Fibroblast of peridontal ligament (primary cell): ENCODE data around the gene SLC4A8.
A peak's percentile ranks its signal among the peaks of the same experiment; 100 is the strongest.
"Not testable (repeated sequence)": the region's sequence is repeated elsewhere in the genome, so short reads cannot be mapped to it uniquely, and the experiment has no call there.

Experiments used
- DNase-seq: peaks from one replicate; pipeline ENCODE4 v3.0.0-alpha.2; 2010; ENCODE audit errors: extremely low read depth

The SLC4A8 gene

DNA sequence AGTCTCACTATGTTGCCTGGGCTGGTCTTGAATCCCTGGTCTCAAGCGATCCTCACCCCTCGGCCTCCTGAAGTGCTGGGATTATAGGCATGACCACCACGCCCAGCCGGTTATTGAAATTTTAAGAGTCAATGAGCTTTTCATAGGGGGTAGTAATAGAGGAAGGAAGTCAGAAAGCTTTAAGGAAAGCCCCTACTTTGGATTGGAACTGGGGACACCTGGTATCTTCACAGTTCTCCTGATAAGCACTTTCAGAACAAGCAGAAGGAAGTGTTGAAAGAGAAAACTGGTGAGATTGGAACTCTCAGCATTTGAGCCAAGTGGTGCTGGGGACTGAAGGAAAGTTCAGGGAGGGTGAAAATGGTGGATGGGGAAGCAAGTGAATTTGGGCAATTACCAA is 5.1 kb downstream of the SLC4A8 start:
- DNase-seq = no peak

DNA sequence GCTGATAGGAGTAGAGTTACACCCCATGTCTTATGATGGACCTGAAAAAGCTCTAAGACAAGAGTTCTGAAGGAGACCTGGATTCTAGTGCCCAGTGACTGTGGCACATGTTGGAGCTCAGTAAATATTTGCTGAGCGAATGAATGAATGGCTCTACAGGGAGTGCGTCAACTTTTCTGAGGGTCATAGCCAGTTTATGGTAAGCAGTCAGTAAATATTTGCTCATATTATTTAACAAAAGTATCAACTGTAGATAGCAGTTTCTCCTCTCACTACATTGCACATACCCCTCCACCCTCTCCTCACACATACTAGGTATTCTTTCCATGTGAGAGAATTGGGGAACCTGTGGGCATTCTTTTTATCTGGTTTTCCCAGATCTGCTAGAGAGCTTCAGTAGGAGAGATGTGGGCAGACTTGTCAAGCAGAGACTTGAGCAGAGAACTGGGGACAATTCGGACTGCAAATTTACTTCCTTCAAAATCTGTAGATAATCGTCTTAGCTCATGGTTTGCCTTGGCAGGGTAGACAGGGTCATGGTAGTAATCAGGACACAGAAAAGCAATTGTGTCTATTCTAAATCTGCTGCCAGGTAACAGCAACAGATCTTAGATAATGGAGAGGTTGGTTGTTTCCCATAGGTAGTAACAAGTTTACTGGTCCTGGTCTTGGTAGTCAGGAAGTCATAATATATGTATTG is 5.7 kb downstream of the SLC4A8 start:
- DNase-seq = no peak

DNA sequence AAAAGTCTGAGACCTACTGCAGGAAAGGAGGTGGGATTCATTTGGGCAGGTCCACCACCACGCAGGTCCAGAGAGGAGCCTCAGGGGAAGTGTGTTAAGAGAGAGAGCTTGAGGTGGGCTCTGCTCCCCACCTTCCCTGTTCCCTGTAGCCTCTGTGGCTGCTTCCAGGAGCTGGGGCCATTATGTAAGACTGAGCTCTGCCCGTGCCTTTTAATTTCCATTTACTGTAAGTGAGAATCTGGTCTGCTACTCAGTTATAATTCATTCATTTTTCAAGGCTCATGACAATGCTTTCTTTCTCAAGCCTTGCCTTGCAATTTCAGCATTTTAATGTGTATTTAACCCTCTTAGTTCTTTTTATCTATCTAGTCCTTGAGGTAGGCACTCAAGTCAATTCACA is 8.3 kb downstream of the SLC4A8 start:
- no peak for DNase-seq

DNA sequence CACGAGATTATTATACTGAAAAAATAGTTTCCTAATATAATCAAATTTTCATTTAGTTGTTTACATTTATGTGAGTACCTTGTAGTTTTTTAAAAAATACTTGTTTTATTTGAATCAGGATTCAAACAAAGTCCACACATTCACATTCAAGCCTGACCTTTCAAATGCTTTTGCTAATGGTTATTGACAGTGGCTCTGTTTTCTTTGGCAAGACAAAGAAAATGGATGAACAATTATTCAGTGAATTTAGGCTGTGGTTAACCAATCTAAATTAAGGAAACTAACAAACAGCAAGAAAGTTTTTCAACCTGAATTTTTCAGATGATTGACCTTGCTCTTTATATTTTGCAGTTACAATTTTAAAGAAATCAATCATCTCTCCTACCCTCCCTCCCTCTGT is 9.7 kb downstream of the SLC4A8 start:
- peak; percentile 21 for DNase-seq

DNA sequence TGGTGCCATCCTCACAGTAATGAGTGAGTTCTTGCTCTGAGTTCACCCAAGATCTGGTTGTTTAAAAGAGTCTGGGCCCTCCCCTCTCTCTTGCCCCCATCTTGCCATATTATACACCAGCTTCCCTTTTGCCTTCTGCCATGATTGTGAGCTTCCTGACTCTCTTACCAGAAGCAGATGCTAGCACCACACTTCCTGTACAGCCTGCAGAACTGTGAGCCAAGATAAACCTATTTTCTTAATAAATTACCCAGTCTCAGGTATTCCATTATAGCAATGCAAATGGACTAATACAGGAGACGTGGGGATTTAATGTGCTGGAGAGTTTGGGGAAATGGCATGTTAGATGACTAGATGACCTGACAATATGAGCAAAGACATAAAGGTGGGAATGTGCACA is 12.8 kb downstream of the SLC4A8 start:
- no peak for DNase-seq

DNA sequence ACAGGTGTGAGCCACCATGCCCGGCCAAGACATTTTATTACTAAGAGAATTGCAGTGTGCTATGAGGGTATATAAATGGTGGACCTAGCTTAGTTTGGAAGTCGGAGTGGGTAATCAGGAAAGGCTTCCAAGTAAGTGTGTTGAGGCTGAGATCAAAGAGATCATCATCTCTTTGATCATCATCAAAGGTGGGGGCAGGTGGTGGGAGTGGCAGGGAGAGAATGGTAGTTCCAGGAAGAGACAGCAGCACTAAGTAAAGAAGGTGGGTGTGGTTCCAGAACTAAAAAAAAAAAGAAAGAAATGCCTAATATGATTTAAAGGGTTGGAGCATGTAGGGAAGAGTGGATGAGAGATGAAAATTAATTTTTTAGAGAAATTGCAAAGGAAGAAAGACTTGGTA is 14.7 kb downstream of the SLC4A8 start:
- no peak for DNase-seq

DNA sequence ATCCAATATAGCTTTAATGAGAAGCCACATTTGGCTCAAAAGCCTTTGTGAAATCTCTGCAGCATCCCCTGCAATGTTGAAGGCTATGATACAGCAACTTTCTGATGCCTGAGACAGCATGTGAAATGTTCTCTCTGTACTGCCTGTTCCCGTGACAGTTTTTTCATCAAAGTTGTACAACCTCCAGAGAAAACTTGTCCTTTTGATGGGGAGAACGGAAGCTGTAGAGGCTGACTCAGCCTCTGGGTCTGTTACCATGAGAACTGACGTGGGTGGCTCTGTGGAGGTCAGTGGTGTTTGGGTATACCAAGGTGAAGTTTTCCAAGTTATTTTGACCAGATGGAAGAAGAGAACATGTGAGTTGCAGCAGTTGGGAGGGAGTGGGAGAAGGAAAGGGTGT is 17.0 kb downstream of the SLC4A8 start:
- peak; percentile 62 for DNase-seq

DNA sequence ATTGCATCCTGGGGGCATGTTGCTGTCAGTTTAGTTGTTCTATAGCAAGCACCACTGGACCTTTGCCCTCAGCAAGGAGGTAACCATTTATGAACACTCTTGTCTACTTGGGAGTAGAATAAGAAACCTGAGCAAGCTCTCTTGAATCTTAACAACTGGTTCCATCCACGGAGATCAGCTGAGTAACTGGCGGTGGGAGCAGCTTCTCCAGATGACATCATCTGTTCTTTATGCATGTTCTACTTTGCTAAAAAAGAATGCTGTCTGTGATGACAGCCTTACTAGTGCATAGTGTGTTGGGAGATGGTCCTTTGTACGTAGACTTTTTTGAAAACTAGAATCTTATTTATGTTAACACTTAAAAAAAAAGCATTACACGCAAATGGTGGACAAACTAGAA is 17.7 kb downstream of the SLC4A8 start:
- peak; percentile 49 for DNase-seq

DNA sequence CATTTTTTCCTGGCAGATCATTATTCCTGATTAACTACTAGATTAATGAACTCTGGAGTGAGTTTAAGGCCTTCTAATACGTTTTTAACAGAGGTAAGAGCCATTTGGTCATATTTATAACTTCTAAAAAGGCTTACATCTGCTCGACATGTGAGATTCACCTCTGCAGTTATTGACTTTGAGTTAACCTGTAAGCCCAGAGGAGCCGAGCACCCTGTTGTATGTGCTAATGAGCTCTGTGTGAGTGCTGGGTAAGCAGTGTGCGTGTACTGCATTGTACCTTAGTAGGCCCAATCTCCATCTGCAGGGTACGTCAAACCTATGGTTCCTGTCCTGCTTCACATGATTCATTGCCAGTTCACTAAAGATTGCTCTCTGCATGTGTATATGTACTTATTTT is 18.9 kb downstream of the SLC4A8 start:
- no peak for DNase-seq

DNA sequence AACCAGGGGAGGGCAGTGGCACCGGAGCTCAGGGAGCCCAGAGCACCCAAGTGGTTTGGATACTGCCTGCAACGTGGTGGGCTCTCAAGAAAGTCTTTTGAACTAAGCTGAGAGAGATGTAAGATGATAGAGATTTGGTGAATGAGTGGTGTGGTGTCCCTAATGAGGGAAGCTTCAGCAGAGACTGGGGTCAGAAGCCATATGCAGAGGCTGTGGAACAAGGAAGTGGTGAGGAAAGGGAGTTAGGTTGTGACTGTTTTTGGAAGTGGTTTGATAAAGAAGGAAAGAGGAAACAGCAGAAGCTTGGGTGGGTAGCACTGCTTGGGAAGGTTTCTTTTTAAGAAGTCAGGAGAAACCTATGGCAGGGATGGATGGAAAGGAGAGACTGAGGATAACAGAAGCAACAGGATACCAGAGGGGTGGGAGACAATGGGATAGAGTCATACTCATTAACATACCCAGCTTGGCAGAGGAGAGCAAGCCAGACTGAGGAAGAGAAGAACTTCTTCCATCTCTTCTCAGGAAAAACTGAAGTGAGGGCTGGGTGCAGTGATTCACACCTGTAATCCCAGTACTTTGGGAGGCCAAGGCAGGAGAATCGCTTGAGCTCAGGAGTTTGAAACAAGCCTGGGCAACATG is 24.1 kb downstream of the SLC4A8 start:
- no peak for DNase-seq

DNA sequence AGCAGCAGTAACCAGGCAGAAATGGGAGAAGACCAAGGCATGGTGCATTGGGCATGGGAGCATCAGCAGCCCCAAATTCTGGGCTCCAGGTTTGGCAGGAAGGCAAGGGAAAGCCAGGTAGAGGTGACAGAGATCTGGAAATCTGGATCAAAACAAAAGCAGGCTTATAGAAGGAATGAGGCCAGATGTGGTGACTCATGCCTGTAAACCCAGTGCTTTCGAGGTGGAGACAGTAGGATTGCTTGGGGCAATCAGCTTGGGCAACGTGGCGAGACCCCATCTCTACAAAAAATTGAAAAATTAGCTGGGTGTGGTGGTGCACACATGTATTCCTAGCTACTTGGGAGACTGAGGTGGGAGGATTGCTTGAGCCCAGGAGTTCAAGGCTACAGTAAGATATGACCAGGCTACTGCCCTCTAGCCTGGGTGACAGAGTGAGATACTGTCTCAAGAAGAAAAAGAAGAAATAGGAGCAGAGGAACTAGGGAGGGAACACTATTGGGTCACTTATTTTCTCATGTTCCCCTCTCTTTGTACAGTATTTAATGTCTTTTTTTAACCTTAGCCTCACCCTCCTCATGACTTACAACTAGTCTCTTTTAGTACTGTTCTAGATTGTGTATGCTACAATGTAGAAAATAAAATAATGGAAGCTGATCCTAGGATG is 25.1 kb downstream of the SLC4A8 start:
- peak; percentile 8 for DNase-seq

DNA sequence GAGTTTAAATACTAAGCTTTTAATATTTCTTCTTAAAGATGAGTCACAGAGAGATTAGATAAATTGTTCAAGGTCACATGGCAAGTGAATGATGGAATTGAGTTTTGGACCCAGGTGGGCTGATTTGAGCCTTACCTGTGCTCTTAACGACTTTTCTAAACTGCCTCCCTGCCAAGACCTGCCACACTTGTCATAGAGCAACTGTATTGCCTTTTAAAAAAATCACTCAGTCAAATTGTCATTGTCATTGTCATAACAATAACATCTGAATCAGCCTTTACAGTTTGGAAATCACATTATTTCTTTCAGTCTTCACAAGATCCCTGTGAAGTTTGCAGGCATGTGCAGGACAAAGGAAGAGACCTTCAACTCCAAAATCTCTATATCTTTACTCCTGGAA is 25.7 kb downstream of the SLC4A8 start:
- no peak for DNase-seq

DNA sequence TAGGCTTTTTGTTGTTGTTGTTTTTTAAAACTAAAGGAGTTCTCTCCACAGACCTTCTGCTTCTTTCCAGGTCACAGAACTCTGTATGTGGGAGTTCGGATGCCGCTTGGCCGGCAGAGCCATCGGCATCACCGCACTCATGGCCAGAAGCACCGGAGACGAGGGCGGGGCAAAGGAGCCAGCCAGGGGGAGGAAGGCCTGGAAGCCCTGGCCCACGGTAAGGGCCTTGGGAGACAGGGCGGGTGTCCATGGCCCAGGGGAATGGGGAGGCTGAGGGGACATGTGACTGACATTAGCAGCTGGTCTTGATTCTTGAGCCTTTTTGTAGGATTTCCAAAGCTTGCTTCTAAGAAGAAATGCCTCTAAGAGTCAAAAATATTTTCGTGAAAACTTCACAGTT is 26.2 kb downstream of the SLC4A8 start:
- no peak for DNase-seq

DNA sequence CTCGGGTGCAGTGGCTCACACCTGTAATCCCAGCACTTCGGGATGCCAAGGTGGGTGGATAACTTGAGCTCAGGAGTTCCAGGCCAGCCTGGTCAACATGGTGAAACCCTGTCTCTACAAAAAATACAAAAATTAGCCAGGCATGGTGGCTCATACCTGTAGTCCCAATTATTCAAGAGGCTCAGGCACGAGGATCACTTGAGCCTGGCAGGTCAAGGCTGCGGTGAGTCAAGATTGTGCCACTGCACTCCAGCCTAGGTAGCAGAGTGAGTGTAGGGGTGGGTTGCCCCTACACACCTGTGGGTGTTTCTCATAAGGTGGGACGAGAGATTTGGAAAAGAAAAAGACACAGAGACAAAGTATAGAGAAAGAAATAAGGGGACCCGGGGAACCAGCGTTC is 29.4 kb downstream of the SLC4A8 start:
- DNase-seq = not testable (repeated sequence)

DNA sequence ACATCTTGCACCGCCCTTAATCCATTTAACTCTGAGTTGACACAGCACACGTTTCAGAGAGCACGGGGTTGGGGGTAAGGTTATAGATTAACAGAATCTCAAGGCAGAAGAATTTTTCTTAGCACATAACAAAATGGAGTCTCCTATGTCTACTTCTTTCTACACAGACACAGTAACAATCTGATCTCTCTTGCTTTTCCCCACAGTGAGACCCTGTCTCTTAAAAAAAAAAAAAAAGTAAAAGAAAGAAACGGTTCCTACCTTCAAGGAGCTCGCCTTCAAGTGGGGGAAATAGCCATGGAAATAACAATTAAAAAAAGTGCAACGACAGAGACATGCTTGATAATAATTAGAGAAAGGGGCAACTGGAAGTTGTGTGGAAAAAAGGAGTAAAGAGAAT is 30.4 kb downstream of the SLC4A8 start:
- DNase-seq = not testable (repeated sequence)

DNA sequence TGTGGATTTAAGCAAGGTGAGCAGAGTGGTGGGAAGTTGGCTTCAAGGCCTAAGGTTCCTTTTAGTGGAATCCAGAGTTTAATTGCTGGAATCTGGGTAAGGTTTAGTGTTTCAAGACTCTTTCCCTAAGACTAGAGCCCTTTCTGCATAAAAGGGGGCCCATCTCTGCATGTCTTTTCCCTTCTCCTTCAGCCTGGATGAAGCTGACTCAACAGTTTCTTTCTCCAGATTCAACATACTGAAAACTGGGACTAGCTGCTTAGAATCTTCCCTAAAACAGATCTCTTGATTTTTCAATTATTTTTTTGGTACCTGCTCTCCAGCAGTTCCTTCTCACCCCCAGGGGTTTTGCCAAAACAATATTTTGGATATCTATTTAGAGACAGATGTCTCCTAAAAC is 34.0 kb downstream of the SLC4A8 start:
- DNase-seq = no peak

DNA sequence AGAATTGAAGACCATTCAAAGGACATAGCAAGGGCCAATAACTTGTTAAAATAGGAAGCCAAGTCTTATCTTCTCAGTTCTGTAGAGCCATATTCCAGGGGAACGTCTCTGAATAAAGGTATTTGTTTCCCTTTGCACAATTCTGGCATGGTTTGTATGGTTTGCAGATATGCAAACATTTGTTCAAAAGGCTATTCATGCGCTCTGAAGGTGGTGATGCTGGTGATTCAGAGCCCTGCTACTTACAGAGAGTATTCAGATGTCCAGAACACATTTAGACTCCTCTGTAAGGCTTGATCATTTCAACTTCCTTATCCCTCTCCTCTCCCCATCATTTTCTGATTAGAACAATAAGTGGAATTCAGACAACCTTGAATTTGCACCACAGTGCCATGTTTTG is 35.9 kb downstream of the SLC4A8 start:
- no peak for DNase-seq

DNA sequence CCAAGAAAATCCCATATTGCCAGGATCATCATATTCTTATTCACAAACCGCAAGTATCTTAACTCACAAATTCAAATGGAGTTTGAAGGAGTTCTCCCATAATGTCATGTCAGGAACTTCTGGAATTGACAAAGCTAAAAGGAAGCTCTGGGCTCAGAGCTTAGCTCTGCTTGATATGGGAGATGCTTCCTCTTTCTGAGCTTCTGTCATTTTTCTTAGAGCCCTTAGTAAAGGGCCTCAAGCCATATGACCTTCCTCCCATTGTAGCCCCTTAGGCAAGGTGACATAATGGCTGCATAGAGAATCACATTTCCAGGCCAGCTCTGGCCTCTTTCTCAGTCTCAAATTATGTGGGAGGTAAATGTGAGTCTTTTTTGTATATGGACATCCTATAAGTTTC is 40.9 kb downstream of the SLC4A8 start:
- no peak for DNase-seq

DNA sequence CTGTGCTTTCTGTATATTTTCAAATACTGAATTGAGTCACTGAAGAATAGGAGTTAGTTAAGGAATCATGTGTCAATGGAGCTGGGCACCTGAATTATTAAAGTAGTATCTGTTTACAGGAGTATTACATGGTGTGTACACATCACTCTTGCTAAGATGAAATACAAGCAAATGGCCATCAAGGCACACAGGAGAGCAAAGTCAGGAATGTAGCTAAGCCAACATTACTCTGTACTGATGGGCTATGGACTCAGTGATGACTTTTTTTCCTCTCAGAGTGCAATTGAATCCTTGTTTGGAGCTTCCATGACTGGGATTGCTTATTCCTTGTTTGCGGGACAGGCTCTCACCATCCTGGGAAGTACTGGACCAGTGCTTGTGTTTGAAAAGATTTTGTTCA is 45.5 kb downstream of the SLC4A8 start:
- DNase-seq = no peak

DNA sequence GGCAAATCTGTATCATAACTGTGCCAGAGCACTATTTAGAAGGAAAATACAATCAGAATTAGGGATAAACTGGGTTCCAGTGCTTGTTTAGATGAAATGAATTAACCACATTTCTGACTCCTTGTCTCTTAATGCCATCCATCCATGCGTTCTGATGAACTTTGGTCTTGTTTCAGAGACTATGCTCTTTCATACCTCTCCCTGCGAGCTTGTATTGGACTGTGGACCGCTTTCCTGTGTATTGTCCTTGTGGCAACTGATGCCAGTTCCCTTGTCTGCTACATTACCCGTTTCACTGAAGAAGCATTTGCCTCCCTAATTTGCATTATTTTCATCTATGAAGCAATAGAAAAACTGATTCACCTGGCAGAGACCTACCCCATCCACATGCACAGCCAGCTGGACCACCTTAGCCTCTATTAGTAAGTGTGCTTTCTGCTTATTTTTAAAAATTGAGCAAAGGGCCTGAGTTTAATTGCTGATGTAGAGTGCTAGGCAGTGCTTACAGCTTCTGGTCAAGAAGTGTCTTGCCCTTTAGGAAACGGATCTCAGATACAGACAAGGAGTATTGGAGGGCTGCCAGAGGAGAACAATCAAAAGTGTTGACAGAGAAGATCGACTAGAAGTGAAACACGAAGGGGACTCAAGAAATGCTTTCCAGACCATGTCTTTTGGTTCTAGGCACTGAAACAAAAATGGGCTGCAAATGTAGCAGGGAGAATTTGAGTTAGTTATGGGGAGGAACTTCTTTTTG is 46.7 kb downstream of the SLC4A8 start:
- DNase-seq = no peak

DNA sequence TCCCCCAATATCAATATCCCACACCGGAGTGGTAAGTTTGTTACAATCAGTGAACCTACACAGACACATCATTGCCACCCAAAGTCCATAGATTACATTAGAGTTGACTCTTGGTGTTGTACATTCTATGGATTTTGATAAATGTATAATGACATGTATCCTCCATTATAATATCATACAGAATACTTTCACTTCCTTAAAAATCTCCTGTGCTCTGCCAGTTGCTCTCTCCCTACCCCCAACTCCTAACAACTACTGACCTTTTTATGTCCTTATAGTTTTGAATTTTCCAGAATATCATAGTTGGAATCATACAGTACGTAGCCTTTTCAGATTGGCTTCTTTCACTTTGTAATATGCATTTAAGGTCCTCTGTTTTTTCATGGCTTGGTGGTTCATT is 48.4 kb downstream of the SLC4A8 start:
- DNase-seq = no peak

DNA sequence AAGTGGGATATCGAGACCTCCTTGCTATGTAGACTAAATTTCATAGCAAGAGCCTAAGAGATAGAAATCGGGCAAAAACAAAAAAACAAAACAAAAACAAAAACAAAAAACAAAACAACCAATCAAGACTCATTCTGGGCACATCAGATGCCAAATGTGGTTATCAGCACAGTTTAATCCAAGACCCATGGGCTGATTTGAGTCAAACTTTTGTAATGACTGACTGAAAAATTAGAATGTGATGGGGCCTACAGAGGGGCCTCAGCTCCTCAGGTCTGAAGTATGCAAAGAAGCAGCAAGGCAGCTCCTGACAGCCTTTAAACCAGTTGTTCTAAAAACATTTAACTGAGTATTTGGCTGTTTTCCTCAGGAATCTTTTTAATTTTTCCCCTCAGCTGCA is 49.3 kb downstream of the SLC4A8 start:
- no peak for DNase-seq

DNA sequence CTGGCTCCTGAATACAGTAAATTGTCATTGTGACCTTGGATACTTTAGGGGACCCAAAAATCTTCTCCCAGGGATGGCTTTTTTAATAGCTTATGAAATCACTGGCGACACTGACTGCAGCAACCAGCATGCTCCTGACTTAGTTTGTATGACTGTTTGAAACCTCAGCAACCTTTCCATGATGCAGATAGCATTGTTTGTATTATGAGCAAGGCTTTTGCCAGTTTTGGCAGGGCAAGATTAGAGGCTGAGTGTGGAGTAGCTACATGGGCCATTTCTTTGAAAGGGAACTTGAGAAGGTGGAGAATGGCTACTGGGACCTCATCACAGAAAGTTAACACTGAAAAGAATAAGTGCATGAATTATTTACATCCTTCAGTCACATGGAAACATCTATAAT is 50.9 kb downstream of the SLC4A8 start:
- DNase-seq = peak; percentile 26
